Gastrocnemius medialis (tissue), 4 donors: ENCODE data around the gene PLCB3.

Source experiments
- POLR2A ChIP-seq, 2 donors: fragments of 450-650 bp; IDR thresholded peaks; one replicate each; pipeline ENCODE4 v1.6.1; 2017; ENCODE audit warnings: antibody characterized with exemption in 2 of 2, mild to moderate bottlenecking in 2 of 2, moderate library complexity in 2 of 2
- TF ChIP-seq, protein P1 (sequence below), 5 experiments: fragments of 450-650 bp in 3 of 5; fragments of 200-600 bp in 2 of 5; sonication (generic) in 2 of 5; IDR thresholded peaks in 4 of 5; conservative IDR thresholded peaks in 1 of 5; 1 replicate in 4 of 5; 2 replicates in 1 of 5; pipeline ENCODE4 v1.5.1; 2016 to 2019; ENCODE audit warnings: antibody characterized with exemption in 5 of 5, mild to moderate bottlenecking in 3 of 5, moderate library complexity in 3 of 5

DNA sequence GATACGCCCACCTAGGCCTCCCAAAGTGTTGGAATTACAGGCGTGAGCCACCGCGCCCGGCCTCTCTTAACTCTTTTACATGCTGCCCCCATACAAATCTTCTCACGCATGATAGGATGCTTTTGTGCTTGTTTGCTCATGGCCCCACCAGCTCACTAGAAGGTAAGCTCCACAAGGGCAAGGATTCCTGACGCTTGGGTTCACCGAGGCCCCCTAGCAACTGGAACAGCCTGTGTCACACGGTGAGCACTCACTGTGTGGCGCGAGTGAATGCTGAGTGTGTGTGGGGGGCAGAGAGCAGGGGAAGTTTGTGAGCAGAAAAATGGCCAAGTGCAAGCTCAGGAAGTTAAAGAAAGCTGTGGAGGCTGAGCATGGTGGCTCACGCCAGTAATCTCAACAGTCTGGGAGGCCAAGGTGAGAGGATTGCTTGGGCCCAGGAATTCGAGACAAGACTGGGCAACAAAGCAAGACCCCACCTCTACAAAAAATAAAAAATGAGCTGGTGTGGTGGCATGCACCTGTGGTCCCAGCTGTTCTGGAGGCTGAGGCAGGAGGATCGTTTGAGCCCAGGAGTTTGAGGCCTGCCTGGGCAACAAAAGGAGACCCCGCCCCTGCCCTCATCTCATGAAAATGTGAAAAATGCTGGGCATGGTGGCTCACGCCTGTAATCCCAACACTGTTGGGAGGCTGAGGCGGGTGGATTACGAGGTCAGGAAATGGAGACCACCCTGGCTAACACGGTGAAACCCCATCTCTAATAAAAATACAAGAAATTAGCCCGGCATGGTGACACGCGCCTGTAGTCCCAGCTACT is 30.8 kb downstream of the PLCB3 start:
- TF ChIP-seq, protein P1, sequence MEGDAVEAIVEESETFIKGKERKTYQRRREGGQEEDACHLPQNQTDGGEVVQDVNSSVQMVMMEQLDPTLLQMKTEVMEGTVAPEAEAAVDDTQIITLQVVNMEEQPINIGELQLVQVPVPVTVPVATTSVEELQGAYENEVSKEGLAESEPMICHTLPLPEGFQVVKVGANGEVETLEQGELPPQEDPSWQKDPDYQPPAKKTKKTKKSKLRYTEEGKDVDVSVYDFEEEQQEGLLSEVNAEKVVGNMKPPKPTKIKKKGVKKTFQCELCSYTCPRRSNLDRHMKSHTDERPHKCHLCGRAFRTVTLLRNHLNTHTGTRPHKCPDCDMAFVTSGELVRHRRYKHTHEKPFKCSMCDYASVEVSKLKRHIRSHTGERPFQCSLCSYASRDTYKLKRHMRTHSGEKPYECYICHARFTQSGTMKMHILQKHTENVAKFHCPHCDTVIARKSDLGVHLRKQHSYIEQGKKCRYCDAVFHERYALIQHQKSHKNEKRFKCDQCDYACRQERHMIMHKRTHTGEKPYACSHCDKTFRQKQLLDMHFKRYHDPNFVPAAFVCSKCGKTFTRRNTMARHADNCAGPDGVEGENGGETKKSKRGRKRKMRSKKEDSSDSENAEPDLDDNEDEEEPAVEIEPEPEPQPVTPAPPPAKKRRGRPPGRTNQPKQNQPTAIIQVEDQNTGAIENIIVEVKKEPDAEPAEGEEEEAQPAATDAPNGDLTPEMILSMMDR (IDR thresholded peaks at IDR 0.05 in 4 of 5, conservative IDR thresholded peaks at IDR 0.05 in 1 of 5) = no peak
- no peak for TF ChIP-seq POLR2A (IDR thresholded peaks at IDR 0.05)
